HG03469 (cell line): Measurements from ENCODE around the gene ETS2.
A peak's percentile ranks its signal among the peaks of the same experiment; 100 is the strongest.
"Not testable (repeated sequence)": the region's sequence is repeated elsewhere in the genome, so short reads cannot be mapped to it uniquely, and the experiment has no call there.

ENCODE experiments used
- ATAC-seq: cut with Tn5 transposase; IDR thresholded peaks from one replicate; pipeline ENCODE4 v1.9.1; 2021; ENCODE audit warnings: mild to moderate bottlenecking, moderate library complexity, moderate number of reproducible peaks; ENCODE audit not compliant: unreplicated experiment

ETS2 gene

GRCh38 chr21:38834725-38835124 lies 29.0 kb downstream of the ETS2 start:
- ATAC-seq = no peak

GRCh38 chr21:38837806-38838461 lies 32.2 kb downstream of the ETS2 start:
- ATAC-seq = no peak

- no peak for ATAC-seq
Measured at GRCh38 chr21:38838598-38839327, 33.0 kb downstream of the ETS2 start.

- no peak for ATAC-seq
Measured at GRCh38 chr21:38839328-38840286, 33.9 kb downstream of the ETS2 start.

GRCh38 chr21:38840456-38841300 lies 34.9 kb downstream of the ETS2 start:
- ATAC-seq = no peak

GRCh38 chr21:38841472-38841871 lies 35.7 kb downstream of the ETS2 start:
- ATAC-seq = no peak

GRCh38 chr21:38842079-38842478 lies 36.4 kb downstream of the ETS2 start:
- ATAC-seq = no peak

- no peak for ATAC-seq
Measured at GRCh38 chr21:38843379-38843778, 37.6 kb downstream of the ETS2 start.

GRCh38 chr21:38843806-38844503 lies 38.2 kb downstream of the ETS2 start:
- no peak for ATAC-seq

GRCh38 chr21:38845374-38845773 lies 39.6 kb downstream of the ETS2 start:
- not testable (repeated sequence) for ATAC-seq

GRCh38 chr21:38847556-38847955 lies 41.8 kb downstream of the ETS2 start:
- no peak for ATAC-seq

GRCh38 chr21:38848187-38848609 lies 42.5 kb downstream of the ETS2 start:
- ATAC-seq = no peak

GRCh38 chr21:38849776-38850175 lies 44.0 kb downstream of the ETS2 start:
- no peak for ATAC-seq

- ATAC-seq = no peak
Measured at GRCh38 chr21:38850277-38850951, 44.7 kb downstream of the ETS2 start.

- ATAC-seq = no peak
Measured at GRCh38 chr21:38851101-38851500, 45.4 kb downstream of the ETS2 start.

GRCh38 chr21:38852278-38852677 lies 46.5 kb downstream of the ETS2 start:
- ATAC-seq = no peak

GRCh38 chr21:38852708-38853107 lies 47.0 kb downstream of the ETS2 start:
- ATAC-seq = no peak

- peak; percentile 56 for ATAC-seq
Measured at GRCh38 chr21:38853421-38853919, 47.7 kb downstream of the ETS2 start.
